SHP77 treated with DMSO at 0.1 percent for 48 hours (cell line): ENCODE data around the gene HDAC11.

ENCODE experiments used
- DNase-seq: peaks from one replicate; lab custom pipeline; 2025; lab: John Stamatoyannopoulos, UW

Gene HDAC11

GRCh38 chr3:13543253-13543652 is 63.1 kb downstream of the HDAC11 start:
- DNase-seq = no peak

- no peak for DNase-seq
Observed at GRCh38 chr3:13544293-13544831, 64.3 kb downstream of the HDAC11 start.

GRCh38 chr3:13544951-13545651 is 65.0 kb downstream of the HDAC11 start:
- no peak for DNase-seq

- DNase-seq = no peak
Observed at GRCh38 chr3:13545952-13546454, 65.9 kb downstream of the HDAC11 start.

- no peak for DNase-seq
Observed at GRCh38 chr3:13546667-13547171, 66.6 kb downstream of the HDAC11 start.

GRCh38 chr3:13547591-13548371 is 67.7 kb downstream of the HDAC11 start:
- DNase-seq = no peak

- DNase-seq = no peak
Observed at GRCh38 chr3:13548696-13549622, 68.9 kb downstream of the HDAC11 start, which contains the start of gene FBLN2. TSS of gene FBLN2 (plus strand) at chr3:13549125. CDS start at chr3:13570356, 21,231 bp downstream.

GRCh38 chr3:13549623-13550422 is 69.7 kb downstream of the HDAC11 start:
- DNase-seq = no peak

- no peak for DNase-seq
Observed at GRCh38 chr3:13550423-13550690, 70.3 kb downstream of the HDAC11 start.

GRCh38 chr3:13550791-13551360 is 70.8 kb downstream of the HDAC11 start:
- DNase-seq = no peak

- no peak for DNase-seq
Observed at GRCh38 chr3:13552857-13553652, 72.9 kb downstream of the HDAC11 start.

GRCh38 chr3:13553686-13554085 is 73.6 kb downstream of the HDAC11 start:
- no peak for DNase-seq

- no peak for DNase-seq
Observed at GRCh38 chr3:13555753-13556152, 75.6 kb downstream of the HDAC11 start.
